ENCODE data around the gene RAD17. TPM values are rescaled to one million over a fixed set of nuclear protein-coding genes. Genes with fewer than 3 reads are reported as not detected.

Gene RAD17
- total RNA-seq, 3 donors from 2014 or later, result 19.9 to 25.1 (median 24.7) TPM

Other genes starting within 250 kb of the RAD17 start
- gene CCNB1, start 202.7 kb upstream of the RAD17 start, total RNA-seq, result 10 to 100 TPM; 19.3 to 25.6 (median 20.0) TPM
- 10 to 100 TPM; 36.1 to 44.2 (median 41.6) TPM for gene CENPH, start 180.2 kb upstream of the RAD17 start, total RNA-seq
- 10 to 100 TPM; 39.9 to 52.4 (median 48.5) TPM for gene CDK7, start 134.9 kb upstream of the RAD17 start, total RNA-seq
- gene CCDC125, start 37.0 kb upstream of the RAD17 start, total RNA-seq, result 1 to 10 TPM; 6.3 to 7.9 (median 7.2) TPM
- gene AK6, start 298 bp upstream of the RAD17 start, total RNA-seq, result 100 to 1,000 TPM; 126 to 145 (median 135) TPM
- gene TAF9, start 298 bp upstream of the RAD17 start, total RNA-seq, result 100 to 1,000 TPM in 1 of 3 donors, 10 to 100 TPM in 2; 78.7 to 111 (median 91.4) TPM
- under 1 TPM; 0.46 to 0.53 (median 0.48) TPM for gene MARVELD2, start 45.3 kb downstream of the RAD17 start, total RNA-seq
- gene OCLN, start 123.0 kb downstream of the RAD17 start, total RNA-seq, result 1 to 10 TPM in 1 of 3 donors, under 1 TPM in 2; 0.08 to 1.4 (median 0.90) TPM
- gene GTF2H2C, start 190.4 kb downstream of the RAD17 start, total RNA-seq, result 100 to 1,000 TPM in 1 of 3 donors, 10 to 100 TPM in 2; 67.8 to 108 (median 94.3) TPM

Data from activated T-cell treated with anti-CD3 and anti-CD28 coated beads, Interleukin-2, amount 50 U/mL, for 4 hours (primary cell).